ENCODE results near the gene MYG1.

Gene MYG1

GRCh38 chr12:53251477-53252348 lies 47.8 kb upstream of the MYG1 start (continued):
- peak; percentile 9 for TF ChIP-seq ZNF660 (tag by site-specific recombination; IDR thresholded peaks at IDR 0.05)
- TF ChIP-seq, protein P1, sequence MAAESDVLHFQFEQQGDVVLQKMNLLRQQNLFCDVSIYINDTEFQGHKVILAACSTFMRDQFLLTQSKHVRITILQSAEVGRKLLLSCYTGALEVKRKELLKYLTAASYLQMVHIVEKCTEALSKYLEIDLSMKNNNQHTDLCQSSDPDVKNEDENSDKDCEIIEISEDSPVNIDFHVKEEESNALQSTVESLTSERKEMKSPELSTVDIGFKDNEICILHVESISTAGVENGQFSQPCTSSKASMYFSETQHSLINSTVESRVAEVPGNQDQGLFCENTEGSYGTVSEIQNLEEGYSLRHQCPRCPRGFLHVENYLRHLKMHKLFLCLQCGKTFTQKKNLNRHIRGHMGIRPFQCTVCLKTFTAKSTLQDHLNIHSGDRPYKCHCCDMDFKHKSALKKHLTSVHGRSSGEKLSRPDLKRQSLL (tag by site-specific recombination; IDR thresholded peaks at IDR 0.05), result peak; percentile 94
- no peak for TF ChIP-seq ZNF416 (tag by site-specific recombination; IDR thresholded peaks at IDR 0.05)
- no peak for TF ChIP-seq GLI2 (tag by site-specific recombination; IDR thresholded peaks at IDR 0.05; ENCODE audit: borderline replicate concordance, low read depth)
- peak; percentile 93 for TF ChIP-seq ZXDB (tag by site-specific recombination; IDR thresholded peaks at IDR 0.05)
- TF ChIP-seq, protein P2, sequence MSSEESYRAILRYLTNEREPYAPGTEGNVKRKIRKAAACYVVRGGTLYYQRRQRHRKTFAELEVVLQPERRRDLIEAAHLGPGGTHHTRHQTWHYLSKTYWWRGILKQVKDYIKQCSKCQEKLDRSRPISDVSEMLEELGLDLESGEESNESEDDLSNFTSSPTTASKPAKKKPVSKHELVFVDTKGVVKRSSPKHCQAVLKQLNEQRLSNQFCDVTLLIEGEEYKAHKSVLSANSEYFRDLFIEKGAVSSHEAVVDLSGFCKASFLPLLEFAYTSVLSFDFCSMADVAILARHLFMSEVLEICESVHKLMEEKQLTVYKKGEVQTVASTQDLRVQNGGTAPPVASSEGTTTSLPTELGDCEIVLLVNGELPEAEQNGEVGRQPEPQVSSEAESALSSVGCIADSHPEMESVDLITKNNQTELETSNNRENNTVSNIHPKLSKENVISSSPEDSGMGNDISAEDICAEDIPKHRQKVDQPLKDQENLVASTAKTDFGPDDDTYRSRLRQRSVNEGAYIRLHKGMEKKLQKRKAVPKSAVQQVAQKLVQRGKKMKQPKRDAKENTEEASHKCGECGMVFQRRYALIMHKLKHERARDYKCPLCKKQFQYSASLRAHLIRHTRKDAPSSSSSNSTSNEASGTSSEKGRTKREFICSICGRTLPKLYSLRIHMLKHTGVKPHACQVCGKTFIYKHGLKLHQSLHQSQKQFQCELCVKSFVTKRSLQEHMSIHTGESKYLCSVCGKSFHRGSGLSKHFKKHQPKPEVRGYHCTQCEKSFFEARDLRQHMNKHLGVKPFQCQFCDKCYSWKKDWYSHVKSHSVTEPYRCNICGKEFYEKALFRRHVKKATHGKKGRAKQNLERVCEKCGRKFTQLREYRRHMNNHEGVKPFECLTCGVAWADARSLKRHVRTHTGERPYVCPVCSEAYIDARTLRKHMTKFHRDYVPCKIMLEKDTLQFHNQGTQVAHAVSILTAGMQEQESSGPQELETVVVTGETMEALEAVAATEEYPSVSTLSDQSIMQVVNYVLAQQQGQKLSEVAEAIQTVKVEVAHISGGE (tag by site-specific recombination; conservative IDR thresholded peaks at IDR 0.05; ENCODE audit: low read depth), result peak; percentile 70
- no peak for TF ChIP-seq HOXC10 (CRISPR knock-in tag; IDR thresholded peaks at IDR 0.05)
- TF ChIP-seq, protein P3, sequence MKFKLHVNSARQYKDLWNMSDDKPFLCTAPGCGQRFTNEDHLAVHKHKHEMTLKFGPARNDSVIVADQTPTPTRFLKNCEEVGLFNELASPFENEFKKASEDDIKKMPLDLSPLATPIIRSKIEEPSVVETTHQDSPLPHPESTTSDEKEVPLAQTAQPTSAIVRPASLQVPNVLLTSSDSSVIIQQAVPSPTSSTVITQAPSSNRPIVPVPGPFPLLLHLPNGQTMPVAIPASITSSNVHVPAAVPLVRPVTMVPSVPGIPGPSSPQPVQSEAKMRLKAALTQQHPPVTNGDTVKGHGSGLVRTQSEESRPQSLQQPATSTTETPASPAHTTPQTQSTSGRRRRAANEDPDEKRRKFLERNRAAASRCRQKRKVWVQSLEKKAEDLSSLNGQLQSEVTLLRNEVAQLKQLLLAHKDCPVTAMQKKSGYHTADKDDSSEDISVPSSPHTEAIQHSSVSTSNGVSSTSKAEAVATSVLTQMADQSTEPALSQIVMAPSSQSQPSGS (tag by site-specific recombination; IDR thresholded peaks at IDR 0.05; ENCODE audit: low read depth), result no peak
- TF ChIP-seq ZNF501 (tag by site-specific recombination; IDR thresholded peaks at IDR 0.05), result peak; percentile 91
- peak; percentile 88 for TF ChIP-seq IKZF3 (tag by site-specific recombination; IDR thresholded peaks at IDR 0.05)
- TF ChIP-seq ZNF391 (tag by site-specific recombination; IDR thresholded peaks at IDR 0.05; ENCODE audit: borderline replicate concordance, low read depth), result peak; percentile 41; the same call in 1 of the 2 replicates
- TF ChIP-seq YY1 (tag by site-specific recombination; IDR thresholded peaks at IDR 0.05), result peak; percentile 71
- TF ChIP-seq ZFP37 (tag by site-specific recombination; IDR thresholded peaks at IDR 0.05), result 0 out of 2 replicates have a peak, but pooled peaks have one; percentile 35
- peak; percentile 62 for TF ChIP-seq KLF1 (tag by site-specific recombination; IDR thresholded peaks at IDR 0.05)
- TF ChIP-seq HIC1 (tag by site-specific recombination; IDR thresholded peaks at IDR 0.05), result peak; percentile 55
- TF ChIP-seq ZNF76 (tag by site-specific recombination; IDR thresholded peaks at IDR 0.05; ENCODE audit: borderline replicate concordance, low read depth), result peak; percentile 23; the same call in 1 of the 2 replicates
- TF ChIP-seq EGR2 (tag by site-specific recombination; IDR thresholded peaks at IDR 0.05; ENCODE audit: low read depth), result 0 out of 2 replicates have a peak, but pooled peaks have one; percentile 6
- TF ChIP-seq KLF8 (tag by site-specific recombination; IDR thresholded peaks at IDR 0.05), result peak; percentile 79; the same call in 1 of the 2 replicates
- TF ChIP-seq ZBTB8A (tag by site-specific recombination; IDR thresholded peaks at IDR 0.05), result peak; percentile 49
- 0 out of 2 replicates have a peak, but pooled peaks have one; percentile 41 for TF ChIP-seq TRIM28 (IDR thresholded peaks at IDR 0.05; ENCODE audit: borderline replicate concordance, low read length)
- peak; percentile 56 for TF ChIP-seq ZBTB17 (tag by site-specific recombination; IDR thresholded peaks at IDR 0.05)
- peak; percentile 52 for TF ChIP-seq ZSCAN30 (tag by site-specific recombination; IDR thresholded peaks at IDR 0.05)
- TF ChIP-seq, protein P4, sequence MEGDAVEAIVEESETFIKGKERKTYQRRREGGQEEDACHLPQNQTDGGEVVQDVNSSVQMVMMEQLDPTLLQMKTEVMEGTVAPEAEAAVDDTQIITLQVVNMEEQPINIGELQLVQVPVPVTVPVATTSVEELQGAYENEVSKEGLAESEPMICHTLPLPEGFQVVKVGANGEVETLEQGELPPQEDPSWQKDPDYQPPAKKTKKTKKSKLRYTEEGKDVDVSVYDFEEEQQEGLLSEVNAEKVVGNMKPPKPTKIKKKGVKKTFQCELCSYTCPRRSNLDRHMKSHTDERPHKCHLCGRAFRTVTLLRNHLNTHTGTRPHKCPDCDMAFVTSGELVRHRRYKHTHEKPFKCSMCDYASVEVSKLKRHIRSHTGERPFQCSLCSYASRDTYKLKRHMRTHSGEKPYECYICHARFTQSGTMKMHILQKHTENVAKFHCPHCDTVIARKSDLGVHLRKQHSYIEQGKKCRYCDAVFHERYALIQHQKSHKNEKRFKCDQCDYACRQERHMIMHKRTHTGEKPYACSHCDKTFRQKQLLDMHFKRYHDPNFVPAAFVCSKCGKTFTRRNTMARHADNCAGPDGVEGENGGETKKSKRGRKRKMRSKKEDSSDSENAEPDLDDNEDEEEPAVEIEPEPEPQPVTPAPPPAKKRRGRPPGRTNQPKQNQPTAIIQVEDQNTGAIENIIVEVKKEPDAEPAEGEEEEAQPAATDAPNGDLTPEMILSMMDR (tag by site-specific recombination; IDR thresholded peaks at IDR 0.05), result peak; percentile 92
- TF ChIP-seq, protein P5, sequence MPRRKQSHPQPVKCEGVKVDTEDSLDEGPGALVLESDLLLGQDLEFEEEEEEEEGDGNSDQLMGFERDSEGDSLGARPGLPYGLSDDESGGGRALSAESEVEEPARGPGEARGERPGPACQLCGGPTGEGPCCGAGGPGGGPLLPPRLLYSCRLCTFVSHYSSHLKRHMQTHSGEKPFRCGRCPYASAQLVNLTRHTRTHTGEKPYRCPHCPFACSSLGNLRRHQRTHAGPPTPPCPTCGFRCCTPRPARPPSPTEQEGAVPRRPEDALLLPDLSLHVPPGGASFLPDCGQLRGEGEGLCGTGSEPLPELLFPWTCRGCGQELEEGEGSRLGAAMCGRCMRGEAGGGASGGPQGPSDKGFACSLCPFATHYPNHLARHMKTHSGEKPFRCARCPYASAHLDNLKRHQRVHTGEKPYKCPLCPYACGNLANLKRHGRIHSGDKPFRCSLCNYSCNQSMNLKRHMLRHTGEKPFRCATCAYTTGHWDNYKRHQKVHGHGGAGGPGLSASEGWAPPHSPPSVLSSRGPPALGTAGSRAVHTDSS (tag by site-specific recombination; IDR thresholded peaks at IDR 0.05), result no peak
- TF ChIP-seq KLF7 (tag by site-specific recombination; IDR thresholded peaks at IDR 0.05; ENCODE audit: borderline replicate concordance), result peak; percentile 72; the same call in 1 of the 2 replicates
- peak; percentile 40; the same call in 1 of the 2 replicates for TF ChIP-seq ZNF324 (tag by site-specific recombination; IDR thresholded peaks at IDR 0.05)
- TF ChIP-seq KLF10 (tag by site-specific recombination; IDR thresholded peaks at IDR 0.05), result peak; percentile 70
- TF ChIP-seq ZNF2 (tag by site-specific recombination; IDR thresholded peaks at IDR 0.05), result peak; percentile 78; the same call in 1 of the 2 replicates

Measured in HEK293 (cell line).